HG03457 (cell line): ENCODE results near the gene TEF.
"Not testable (repeated sequence)": the region's sequence is repeated elsewhere in the genome, so short reads cannot be mapped to it uniquely, and the experiment has no call there.

ENCODE experiments used
- ATAC-seq: cut with Tn5 transposase; IDR thresholded peaks from one replicate; pipeline ENCODE4 v1.9.1; 2021; ENCODE audit warnings: moderate number of reproducible peaks; ENCODE audit not compliant: unreplicated experiment

Gene TEF

GRCh38 chr22:41417622-41418390 is 36.1 kb downstream of the TEF start:
- no peak for ATAC-seq

- no peak for ATAC-seq
Observed at GRCh38 chr22:41418717-41419116, 37.0 kb downstream of the TEF start.

GRCh38 chr22:41425660-41426365 is 44.1 kb downstream of the TEF start:
- ATAC-seq = no peak

- no peak for ATAC-seq
Observed at GRCh38 chr22:41429232-41429950, 47.6 kb downstream of the TEF start.

DNA sequence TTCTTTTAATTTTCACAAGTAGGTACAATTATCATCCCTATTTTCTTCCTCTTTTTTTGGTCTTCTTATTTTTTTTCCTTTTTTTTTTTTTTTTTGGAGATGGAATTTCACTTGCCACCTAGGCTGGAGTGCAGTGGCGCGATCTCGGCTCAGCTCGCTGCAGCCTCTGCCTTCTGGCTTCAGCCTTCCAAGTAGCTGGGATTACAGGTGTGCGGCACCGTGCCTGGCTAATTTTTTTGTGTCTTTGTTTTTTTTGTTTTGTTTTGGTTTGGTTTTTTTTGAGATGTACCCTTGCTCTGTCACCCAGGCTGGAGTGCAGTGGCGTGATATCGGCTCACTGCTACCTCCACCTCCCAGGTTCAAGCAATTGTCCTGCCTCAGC is 48.2 kb downstream of the TEF start:
- ATAC-seq = no peak

- ATAC-seq = no peak
Observed at GRCh38 chr22:41431656-41432055, 49.9 kb downstream of the TEF start.

- ATAC-seq = not testable (repeated sequence)
Observed at GRCh38 chr22:41433480-41433879, 51.7 kb downstream of the TEF start.

DNA sequence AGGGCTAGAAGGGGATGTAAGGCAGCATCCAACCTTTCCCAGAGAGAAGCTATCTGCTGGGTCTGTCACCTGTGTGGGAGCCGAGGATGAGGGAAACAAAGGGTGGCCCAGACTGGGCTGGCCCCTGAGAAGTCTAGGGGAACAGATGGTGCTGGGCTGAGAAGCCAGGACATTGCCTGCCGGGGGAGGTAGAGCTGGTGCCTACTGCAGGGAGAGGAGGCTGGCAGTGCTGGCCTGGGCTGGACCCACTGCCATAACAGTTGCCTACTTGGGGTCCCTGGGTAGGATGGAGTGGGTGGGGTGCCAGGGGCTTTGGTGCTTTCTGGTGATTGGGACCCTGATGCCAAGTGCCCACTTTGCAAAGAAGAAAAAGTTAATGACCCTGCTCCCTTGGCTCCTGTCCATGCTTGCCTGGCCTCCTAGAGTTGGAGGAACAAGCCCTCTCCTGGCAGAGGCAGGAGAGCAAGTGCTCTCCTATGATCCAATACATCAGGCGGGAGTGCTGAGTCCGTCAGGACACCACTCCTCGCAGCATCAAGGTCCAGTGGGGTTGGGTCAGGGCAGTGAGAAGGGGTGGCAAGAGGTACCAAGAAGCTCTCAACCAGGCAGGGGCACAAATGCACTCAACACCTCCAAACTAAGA is 52.7 kb downstream of the TEF start:
- not testable (repeated sequence) for ATAC-seq

DNA sequence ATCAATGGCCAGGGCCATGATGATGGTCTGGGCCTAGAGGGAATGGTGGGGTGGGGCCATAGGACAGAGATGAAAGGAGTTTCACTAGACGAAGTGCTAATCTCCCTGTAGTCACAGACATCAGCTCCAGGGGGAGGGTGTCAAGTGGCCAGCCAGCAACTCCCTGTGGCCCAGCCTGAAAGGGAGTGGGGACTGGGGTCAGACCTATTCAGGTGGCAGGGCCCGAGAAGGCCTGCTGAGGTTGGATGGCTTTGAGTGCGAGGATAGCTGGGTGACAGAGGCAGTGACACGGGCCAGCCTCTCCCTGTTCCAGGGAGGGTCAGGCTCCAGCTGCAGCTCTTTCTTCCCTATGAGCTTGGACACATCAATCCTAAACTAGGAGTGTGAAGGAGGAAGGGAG is 53.8 kb downstream of the TEF start:
- no peak for ATAC-seq

GRCh38 chr22:41436322-41437113 is 54.8 kb downstream of the TEF start:
- no peak for ATAC-seq

DNA sequence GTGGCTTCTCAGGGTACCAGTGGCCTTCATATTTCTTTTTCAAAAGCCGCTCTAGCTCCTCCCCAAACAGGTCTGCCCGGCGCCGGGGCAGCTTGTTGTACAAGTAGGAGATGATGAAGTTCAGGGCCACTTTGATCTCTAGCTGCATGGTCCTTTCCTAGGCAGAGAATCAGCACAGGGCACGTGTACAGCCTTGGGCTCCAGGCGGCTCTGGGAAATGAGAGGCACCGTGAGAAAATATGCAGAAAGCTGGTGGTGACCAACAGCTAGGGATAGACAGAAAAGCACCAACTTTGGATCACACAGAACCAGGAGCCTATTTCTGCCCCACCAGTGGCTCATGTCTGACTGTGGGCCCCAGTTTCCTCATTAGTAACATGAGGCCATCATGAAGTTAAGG is 55.5 kb downstream of the TEF start:
- no peak for ATAC-seq

DNA sequence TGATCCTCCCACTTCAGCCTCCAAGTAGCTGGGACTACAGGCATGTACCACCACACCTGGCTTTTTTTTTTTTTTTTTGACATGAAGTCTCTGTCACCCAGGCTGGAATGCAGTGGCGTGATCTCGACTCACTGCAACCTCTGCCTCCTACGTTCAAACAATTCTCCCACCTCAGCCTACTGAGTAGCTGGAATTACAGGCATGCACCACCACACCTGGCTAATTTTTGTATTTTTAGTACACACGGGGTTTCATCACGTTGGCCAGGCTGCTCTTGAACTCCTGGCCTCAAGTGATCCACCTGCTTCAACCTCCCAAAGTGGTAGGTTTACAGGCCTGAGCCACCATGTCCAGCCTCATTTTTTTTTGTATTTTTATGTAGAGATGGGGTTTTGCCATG is 58.8 kb downstream of the TEF start:
- ATAC-seq = not testable (repeated sequence)

- ATAC-seq = no peak
Observed at GRCh38 chr22:41442240-41442792, 60.6 kb downstream of the TEF start.

GRCh38 chr22:41444360-41445128 is 62.8 kb downstream of the TEF start:
- ATAC-seq = peak; percentile 35

DNA sequence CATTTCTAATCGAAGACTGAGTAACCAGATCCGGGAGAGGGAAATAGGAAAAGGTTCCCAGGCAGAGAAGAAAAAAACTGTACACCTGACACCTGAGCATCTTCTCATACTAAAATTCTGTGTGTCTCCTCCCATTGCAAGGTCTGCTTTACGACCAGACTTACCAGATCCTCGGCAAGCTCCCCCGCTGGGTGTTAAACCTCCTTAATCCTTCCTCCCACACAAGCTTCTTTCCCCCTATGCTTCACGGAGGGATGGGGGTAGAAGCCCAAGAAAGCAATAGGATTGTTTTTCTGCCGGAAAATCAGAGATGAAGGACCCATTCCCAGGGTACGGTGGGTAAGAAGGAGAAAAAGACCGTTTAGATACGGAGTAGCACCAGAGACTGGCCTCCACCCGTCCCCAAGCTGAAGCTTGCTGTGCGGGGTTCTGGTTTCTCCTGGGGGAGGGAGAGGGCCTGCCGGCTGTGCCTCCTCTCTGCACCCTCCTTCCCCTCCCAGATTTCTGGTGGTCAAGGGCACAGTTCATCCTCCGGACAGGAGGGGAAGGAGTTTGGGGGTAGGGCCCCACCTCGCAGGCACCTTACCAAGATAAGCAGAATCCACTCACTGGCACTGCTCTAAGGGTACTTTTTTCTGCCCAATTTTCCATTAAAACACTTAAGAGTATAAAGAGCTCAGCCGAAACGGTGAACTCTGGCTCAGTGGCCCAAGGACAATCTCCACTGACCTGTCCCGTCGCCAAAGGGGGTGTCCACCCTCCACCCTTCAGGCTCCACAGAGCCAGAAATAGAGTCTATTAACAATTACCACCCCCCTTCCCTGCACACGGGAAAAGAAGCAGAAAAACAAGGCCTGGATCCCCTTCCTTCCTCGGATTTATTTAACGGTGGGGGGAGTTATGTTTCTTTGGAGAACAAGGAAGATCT is 63.7 kb downstream of the TEF start:
- no peak for ATAC-seq

- no peak for ATAC-seq
Observed at GRCh38 chr22:41446057-41446501, 64.3 kb downstream of the TEF start.

DNA sequence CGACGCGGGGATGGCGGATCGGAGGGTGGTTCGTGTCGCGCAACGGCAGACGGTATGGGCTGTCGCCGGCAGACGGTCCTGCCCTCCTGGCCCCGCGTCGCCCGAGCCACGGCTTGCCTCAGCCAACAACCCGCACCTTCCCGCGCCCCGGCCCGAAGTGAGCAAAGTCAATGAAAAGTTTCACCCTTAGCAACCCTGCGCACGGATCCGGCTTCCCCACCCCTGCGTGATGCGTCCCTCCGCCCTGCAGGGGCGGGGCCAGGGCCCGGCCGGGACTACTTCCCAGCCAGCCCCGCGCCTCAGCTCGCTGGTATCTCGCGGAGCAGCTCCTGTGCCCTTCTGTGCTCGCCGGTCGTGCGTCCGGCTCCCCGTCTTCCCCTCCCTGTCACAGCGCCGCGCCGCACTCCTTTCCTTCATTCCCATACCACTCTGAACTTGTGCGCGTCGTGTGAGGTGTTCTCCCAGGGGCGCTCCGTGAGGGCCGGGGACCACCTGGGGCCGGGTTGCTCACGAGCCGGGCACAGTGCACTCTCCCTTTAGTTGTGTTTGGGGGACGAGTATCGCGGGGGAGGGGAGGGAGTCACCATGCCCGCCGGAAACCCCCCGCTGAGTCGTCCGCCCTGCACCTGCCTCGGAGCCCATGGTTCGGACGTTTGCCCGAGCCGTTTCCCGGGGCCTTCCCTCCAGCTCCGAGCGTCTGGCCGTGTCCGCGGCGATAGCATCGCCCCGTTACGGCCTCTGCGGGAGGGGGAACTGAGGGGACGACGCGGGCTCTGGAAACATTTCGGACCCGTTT is 65.1 kb downstream of the TEF start, which contains the start of gene TOB2:
Gene TOB2, minus strand, starts transcription at position 163 of the 796 bp plus-strand sequence. CDS start 9,456 bp downstream, outside the sequence.
- no peak for ATAC-seq
